ENCODE measurements around the gene GCNT2.
"Not testable (repeated sequence)": the region's sequence is repeated elsewhere in the genome, so short reads cannot be mapped to it uniquely, and the experiment has no call there.

GCNT2 gene

GRCh38 chr6:10561611-10562199 lies 40.6 kb downstream of the GCNT2 start:
- H3K27me3 ChIP-seq, result peaks cover 4% of the 10 kb centered on the region
- no peaks in the 10 kb centered on the region for H3K9me3 ChIP-seq
- no peak overlapping the region for H3K4me3 ChIP-seq (ENCODE audit: low read depth, low read length)
- H3K4me1 ChIP-seq, result no peaks in the 10 kb centered on the region
- no peaks in the 10 kb centered on the region for H3K36me3 ChIP-seq
- no peak for DNase-seq
- TF ChIP-seq, protein P1, sequence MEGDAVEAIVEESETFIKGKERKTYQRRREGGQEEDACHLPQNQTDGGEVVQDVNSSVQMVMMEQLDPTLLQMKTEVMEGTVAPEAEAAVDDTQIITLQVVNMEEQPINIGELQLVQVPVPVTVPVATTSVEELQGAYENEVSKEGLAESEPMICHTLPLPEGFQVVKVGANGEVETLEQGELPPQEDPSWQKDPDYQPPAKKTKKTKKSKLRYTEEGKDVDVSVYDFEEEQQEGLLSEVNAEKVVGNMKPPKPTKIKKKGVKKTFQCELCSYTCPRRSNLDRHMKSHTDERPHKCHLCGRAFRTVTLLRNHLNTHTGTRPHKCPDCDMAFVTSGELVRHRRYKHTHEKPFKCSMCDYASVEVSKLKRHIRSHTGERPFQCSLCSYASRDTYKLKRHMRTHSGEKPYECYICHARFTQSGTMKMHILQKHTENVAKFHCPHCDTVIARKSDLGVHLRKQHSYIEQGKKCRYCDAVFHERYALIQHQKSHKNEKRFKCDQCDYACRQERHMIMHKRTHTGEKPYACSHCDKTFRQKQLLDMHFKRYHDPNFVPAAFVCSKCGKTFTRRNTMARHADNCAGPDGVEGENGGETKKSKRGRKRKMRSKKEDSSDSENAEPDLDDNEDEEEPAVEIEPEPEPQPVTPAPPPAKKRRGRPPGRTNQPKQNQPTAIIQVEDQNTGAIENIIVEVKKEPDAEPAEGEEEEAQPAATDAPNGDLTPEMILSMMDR (IDR thresholded peaks at IDR 0.05; ENCODE audit: low read depth, low read length), result no peak

GRCh38 chr6:10564975-10565673 lies 44.0 kb downstream of the GCNT2 start:
- H3K4me3 ChIP-seq (ENCODE audit: low read depth, low read length), result no peak overlapping the region
- no peaks in the 10 kb centered on the region for H3K27me3 ChIP-seq
- H3K36me3 ChIP-seq, result no peaks in the 10 kb centered on the region
- H3K9me3 ChIP-seq, result no peaks in the 10 kb centered on the region
- TF ChIP-seq, protein P1 (IDR thresholded peaks at IDR 0.05; ENCODE audit: low read depth, low read length), result no peak
- DNase-seq, result no peak
- no peaks in the 10 kb centered on the region for H3K4me1 ChIP-seq

- TF ChIP-seq, protein P1 (IDR thresholded peaks at IDR 0.05; ENCODE audit: low read depth, low read length), result no peak
- no peaks in the 10 kb centered on the region for H3K36me3 ChIP-seq
- no peak overlapping the region for H3K4me3 ChIP-seq (ENCODE audit: low read depth, low read length)
- H3K9me3 ChIP-seq, result no peaks in the 10 kb centered on the region
- H3K27me3 ChIP-seq, result no peaks in the 10 kb centered on the region
- DNase-seq, result no peak
- no peaks in the 10 kb centered on the region for H3K4me1 ChIP-seq
Measured at GRCh38 chr6:10565913-10566312, 44.8 kb downstream of the GCNT2 start.

DNA sequence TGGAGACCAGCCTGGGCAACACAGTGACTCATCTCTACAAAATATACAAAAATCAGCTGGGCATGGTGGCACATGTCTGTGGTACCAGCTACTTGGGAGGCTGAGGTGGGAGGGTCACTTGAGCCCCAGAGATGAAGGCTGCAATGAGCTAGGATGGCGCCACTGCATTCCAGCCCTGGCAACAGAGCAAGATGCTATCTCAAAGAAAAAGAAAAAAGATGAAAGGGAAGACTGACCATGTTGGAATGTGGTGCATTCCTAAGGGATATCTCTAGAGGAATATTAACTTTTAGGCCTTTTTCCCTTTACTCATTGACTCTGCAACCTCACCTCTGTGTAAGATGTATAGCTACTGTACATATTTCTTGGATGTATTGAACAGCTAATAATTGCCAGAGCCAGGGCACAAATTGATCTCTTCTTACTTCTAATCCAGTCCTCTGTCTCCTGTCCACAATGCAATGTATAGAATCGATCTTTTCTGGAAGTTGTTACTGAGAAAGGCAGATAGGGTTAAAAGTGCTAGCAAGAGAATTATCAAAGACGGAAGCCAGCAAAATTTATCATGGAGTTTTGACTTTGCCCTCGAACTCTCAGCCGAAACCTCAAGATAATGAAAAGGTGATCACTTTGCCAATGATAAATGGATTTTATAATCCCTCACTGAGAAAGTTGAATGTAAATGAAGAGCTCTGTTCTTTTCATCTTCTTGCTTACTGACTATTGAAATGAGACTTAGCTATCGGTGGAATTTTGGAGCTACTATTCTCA lies 46.3 kb downstream of the GCNT2 start:
- Histone ChIP-seq H3K36me3 (no peaks in the 10 kb centered on the region), H3K4me3 (ENCODE audit: low read depth, low read length) (no peak overlapping the region), H3K4me1 (no peaks in the 10 kb centered on the region), H3K27me3 (no peaks in the 10 kb centered on the region), H3K9me3 (no peaks in the 10 kb centered on the region)
- TF ChIP-seq, protein P1 (IDR thresholded peaks at IDR 0.05; ENCODE audit: low read depth, low read length), result no peak
- no peak for DNase-seq

DNA sequence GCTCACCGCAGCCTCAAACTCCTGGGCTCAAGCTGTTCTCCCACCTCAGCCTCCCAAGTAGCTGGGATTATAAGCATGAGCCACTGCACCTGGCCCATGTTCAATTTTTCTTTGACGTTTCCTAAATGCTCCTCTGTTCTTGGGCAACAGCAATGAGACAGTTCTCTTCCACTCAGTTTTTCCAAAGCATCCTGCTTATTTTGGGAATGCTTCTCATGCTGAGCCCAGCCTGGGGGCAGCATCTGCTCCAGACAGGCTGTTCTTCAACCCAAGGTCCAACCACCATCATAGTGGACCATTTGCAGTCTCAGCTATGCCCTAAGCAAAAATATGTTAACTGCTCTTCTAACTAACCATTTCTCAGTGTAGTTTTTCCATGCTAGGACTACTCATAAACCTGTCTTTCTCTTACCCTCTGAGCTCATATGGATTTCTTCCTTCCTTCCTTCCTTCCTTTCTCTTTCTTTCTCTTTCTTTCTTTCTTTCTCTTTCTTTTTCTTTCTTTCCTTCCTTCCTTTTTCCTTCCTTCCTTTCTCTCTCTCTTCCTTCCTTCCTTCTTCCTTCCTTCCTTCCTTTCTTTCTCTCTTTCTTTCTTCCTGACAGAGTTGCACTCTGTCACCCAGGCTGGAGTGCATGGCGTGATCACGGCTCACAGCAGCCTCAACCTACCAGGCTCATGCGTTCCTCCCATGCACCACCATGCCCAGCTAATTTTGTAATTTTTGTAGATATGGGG lies 48.4 kb downstream of the GCNT2 start:
- Histone ChIP-seq H3K27me3 (no peaks in the 10 kb centered on the region), H3K36me3 (no peaks in the 10 kb centered on the region), H3K4me3 (ENCODE audit: low read depth, low read length) (no peak overlapping the region), H3K4me1 (no peaks in the 10 kb centered on the region), H3K9me3 (no peaks in the 10 kb centered on the region)
- no peak for DNase-seq
- TF ChIP-seq, protein P1 (IDR thresholded peaks at IDR 0.05; ENCODE audit: low read depth, low read length), result no peak

DNA sequence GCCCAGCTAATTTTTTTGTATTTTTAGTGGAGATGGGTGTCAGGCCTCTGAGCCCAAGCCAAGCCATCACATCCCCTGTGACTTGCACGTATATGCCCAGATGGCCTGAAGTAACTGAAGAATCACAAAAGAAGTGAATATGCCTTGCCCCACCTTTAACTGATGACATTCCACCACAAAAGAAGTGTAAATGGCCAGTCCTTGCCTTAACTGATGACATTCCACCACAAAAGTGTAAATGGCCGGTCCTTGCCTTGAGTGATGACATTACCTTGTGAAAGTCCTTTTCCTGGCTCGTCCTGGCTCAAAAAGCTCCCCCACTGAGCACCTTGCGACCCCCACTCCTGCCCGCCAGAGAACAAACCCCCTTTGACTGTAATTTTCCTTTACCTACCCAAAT lies 54.4 kb downstream of the GCNT2 start:
- not testable (repeated sequence) for H3K9me3 ChIP-seq; H3K4me3 ChIP-seq (ENCODE audit: low read depth, low read length); H3K4me1 ChIP-seq; H3K27me3 ChIP-seq; DNase-seq; H3K36me3 ChIP-seq
